Kasumi-1 (cell line): ENCODE measurements around the gene SUB1.

Source experiments
- DNase-seq, 2 experiments: peaks; one replicate each; lab custom pipeline; 2025; lab: John Stamatoyannopoulos, UW

SUB1 gene

DNA sequence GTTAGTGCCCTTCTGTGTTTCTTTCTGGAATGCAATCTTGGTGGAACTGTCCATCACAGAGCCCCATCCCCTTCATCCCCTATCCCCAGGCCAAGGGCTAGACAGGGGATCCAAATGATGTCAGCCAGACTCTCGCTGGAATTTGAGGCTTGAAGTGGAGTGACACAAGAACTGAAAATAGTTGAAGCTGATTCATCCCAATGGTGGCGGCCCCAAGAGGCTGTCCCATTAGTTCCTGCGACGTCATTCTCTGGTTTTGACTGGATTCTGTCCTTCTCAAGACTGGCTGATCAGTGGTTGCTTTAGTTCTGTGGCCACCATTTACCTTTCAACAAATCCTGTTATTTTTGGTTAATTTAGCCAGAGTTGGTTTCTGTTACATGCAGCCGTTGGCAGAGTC is 59.9 kb downstream of the SUB1 start:
- DNase-seq, result no peak

DNA sequence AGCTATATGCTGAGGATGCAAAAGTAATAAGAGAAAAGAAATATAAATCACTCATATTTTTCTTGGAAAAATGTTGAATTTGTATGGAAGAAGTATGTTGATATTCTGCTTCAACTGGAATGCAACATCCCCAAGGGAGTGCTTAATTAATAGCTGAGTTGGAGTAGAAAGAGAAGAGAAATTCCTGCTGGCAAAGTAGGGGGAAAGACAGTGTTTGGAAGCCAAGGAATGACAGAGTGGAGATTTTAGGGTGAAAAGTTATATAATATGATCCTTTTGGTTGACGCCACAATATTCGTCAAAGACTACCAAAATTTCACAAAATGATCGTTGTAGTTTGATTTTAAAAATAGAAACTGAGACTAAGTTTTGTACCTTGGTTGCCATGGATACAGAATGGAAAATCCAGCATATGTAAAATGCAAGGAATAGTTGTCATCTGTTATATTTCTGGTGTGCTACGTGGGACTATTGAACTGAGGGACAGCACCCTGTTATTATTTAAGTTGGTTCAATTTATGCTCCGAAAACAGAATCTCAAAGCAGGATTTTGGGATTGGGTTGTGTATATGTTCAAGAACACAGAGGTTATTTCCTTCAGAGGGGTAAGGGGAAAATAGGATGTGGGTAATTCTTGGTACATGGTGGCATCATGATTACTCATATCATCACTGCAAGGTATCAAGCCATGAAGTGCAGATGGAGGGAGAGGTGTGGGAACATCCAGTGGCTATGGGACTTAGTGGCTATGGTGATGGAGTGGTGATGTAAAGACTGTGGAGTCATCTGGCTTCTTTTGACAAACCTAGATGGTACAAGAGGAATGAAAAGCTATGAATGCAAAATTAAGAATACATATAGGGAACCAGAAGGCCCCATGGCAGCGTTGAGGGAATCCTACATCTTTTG is 61.0 kb downstream of the SUB1 start:
- DNase-seq, result no peak

DNA sequence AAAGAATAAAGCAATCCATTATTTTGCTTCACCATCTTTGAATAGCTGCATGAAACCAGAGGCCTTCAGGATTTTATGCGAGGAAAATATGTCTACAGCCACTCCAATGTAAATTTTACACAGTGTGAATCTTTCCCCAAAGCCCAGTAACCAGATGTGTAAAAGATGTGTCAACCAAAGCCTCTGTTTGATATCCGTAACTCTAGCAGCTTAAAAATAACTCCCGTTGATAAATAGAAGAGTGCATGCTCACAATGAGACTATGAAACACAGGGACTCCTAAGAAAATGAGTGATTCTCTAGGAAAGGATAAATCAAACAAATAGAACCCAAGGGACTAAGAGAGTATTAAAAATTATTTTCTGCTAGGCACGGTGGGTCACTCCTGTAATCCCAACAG is 65.7 kb downstream of the SUB1 start:
- DNase-seq, result no peak

DNA sequence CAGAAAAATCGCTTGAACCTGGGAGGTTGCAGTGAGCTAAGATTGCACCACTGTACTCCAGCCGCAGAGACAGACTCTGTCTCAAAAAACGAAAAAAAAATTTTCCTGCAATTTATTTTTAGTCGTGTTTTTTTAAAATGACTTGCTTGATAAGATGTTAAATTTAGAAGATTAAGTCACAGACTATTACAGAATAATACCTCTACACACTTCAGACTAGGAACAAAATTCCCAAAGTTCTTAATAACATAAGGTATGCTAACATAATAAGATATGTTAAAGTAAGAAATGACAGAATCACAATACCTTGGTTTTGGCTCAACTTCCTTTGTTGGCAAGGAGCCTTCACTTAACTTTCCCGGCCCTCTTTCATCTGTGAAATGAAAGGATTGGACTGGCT is 66.3 kb downstream of the SUB1 start:
- DNase-seq, result no peak
